Measurements from ENCODE around the gene RPS6KA6. TPM values are rescaled to one million over a fixed set of nuclear protein-coding genes. Genes with fewer than 3 reads are reported as not detected.
A peak's percentile ranks its signal among the peaks of the same experiment; 100 is the strongest.

The RPS6KA6 gene
- total RNA-seq, 1 donor from 2014 or later = 7.1 TPM

- Histone ChIP-seq H3K9ac (ENCODE audit: low read length) (no peak overlapping the region), H3K9me3 (ENCODE audit: insufficient read depth, low read depth, low read length) (no peaks in the 10 kb centered on the region), H3K27ac (ENCODE audit: low read depth, low read length) (no peak overlapping the region), H4K20me1 (ENCODE audit: insufficient read depth, low read length) (no peaks in the 10 kb centered on the region), H2AFZ (ENCODE audit: low read depth, low read length) (no peak overlapping the region), H3K36me3 (ENCODE audit: insufficient read depth, low read length) (no peaks in the 10 kb centered on the region), H3K79me2 (ENCODE audit: insufficient read depth, low read length) (no peaks in the 10 kb centered on the region), H3K27me3 (ENCODE audit: insufficient read depth, low read length) (no peaks in the 10 kb centered on the region), H3K4me3 (ENCODE audit: insufficient read depth, low read depth, low read length) (no peak overlapping the region), H3K4me1 (ENCODE audit: insufficient read depth, low read length) (no peaks in the 10 kb centered on the region), H3K4me2 (ENCODE audit: low read length) (no peak overlapping the region)
- no peaks in the 10 kb centered on the region for H3K9me3 Mint-ChIP-seq (ENCODE audit: unreplicated experiment)
- no peaks in the 10 kb centered on the region for H3K36me3 Mint-ChIP-seq (ENCODE audit: low read depth, unreplicated experiment)
- H3K27ac Mint-ChIP-seq (ENCODE audit: unreplicated experiment) = no peak overlapping the region
- TF ChIP-seq EZH2 (IDR thresholded peaks at IDR 0.05; ENCODE audit: insufficient read depth, low read length) (no peak), CTCF (IDR thresholded peaks at IDR 0.05; ENCODE audit: insufficient read depth, low read depth, low read length) (no peak)
- H3K4me3 Mint-ChIP-seq (ENCODE audit: unreplicated experiment) = no peak overlapping the region
- FAIRE-seq = no peak
- H3K27me3 Mint-ChIP-seq (ENCODE audit: low read depth, unreplicated experiment) = no peaks in the 10 kb centered on the region
- no peak for DNase-seq (ENCODE audit: low read depth)
- no peaks in the 10 kb centered on the region for H3K4me1 Mint-ChIP-seq (ENCODE audit: low read depth, unreplicated experiment)
Measured at GRCh38 chrX:84199688-84200087, 11.7 kb upstream of the RPS6KA6 start.

- no peaks in the 10 kb centered on the region for H3K4me1 ChIP-seq (ENCODE audit: insufficient read depth, low read length)
- no peak overlapping the region for H3K4me3 ChIP-seq (ENCODE audit: insufficient read depth, low read depth, low read length)
- H3K4me2 ChIP-seq (ENCODE audit: low read length) = no peak overlapping the region
- H3K27ac ChIP-seq (ENCODE audit: low read depth, low read length) = no peak overlapping the region
- H3K9me3 Mint-ChIP-seq (ENCODE audit: unreplicated experiment) = no peaks in the 10 kb centered on the region
- DNase-seq (ENCODE audit: low read depth) (no peak), FAIRE-seq (no peak)
- H2AFZ ChIP-seq (ENCODE audit: low read depth, low read length) = no peak overlapping the region
- no peaks in the 10 kb centered on the region for H3K36me3 ChIP-seq (ENCODE audit: insufficient read depth, low read length)
- TF ChIP-seq EZH2 (IDR thresholded peaks at IDR 0.05; ENCODE audit: insufficient read depth, low read length) (no peak), CTCF (IDR thresholded peaks at IDR 0.05; ENCODE audit: insufficient read depth, low read depth, low read length) (no peak)
- no peak overlapping the region for H3K9ac ChIP-seq (ENCODE audit: low read length)
- H3K27me3 Mint-ChIP-seq (ENCODE audit: low read depth, unreplicated experiment) = no peaks in the 10 kb centered on the region
- H3K27ac Mint-ChIP-seq (ENCODE audit: unreplicated experiment) = no peak overlapping the region
- H3K79me2 ChIP-seq (ENCODE audit: insufficient read depth, low read length) = no peaks in the 10 kb centered on the region
- no peaks in the 10 kb centered on the region for H3K27me3 ChIP-seq (ENCODE audit: insufficient read depth, low read length)
- H3K36me3 Mint-ChIP-seq (ENCODE audit: low read depth, unreplicated experiment) = no peaks in the 10 kb centered on the region
- H3K4me3 Mint-ChIP-seq (ENCODE audit: unreplicated experiment) = no peak overlapping the region
- H3K9me3 ChIP-seq (ENCODE audit: insufficient read depth, low read depth, low read length) = no peaks in the 10 kb centered on the region
- no peaks in the 10 kb centered on the region for H4K20me1 ChIP-seq (ENCODE audit: insufficient read depth, low read length)
- H3K4me1 Mint-ChIP-seq (ENCODE audit: low read depth, unreplicated experiment) = no peaks in the 10 kb centered on the region
Measured at GRCh38 chrX:84197550-84197949, 9.6 kb upstream of the RPS6KA6 start.

GRCh38 chrX:84192006-84192405 is 4.0 kb upstream of the RPS6KA6 start:
- DNase-seq (ENCODE audit: low read depth) = no peak

More at GRCh38 chrX:84192006-84192405, 4.0 kb upstream of the RPS6KA6 start:
- Histone ChIP-seq H3K4me1 (ENCODE audit: insufficient read depth, low read length) (no peaks in the 10 kb centered on the region), H3K27me3 (ENCODE audit: insufficient read depth, low read length) (no peaks in the 10 kb centered on the region), H3K79me2 (ENCODE audit: insufficient read depth, low read length) (no peaks in the 10 kb centered on the region), H4K20me1 (ENCODE audit: insufficient read depth, low read length) (no peaks in the 10 kb centered on the region), H2AFZ (ENCODE audit: low read depth, low read length) (no peak overlapping the region), H3K36me3 (ENCODE audit: insufficient read depth, low read length) (no peaks in the 10 kb centered on the region), H3K4me3 (ENCODE audit: insufficient read depth, low read depth, low read length) (no peak overlapping the region), H3K9ac (ENCODE audit: low read length) (no peak overlapping the region), H3K4me2 (ENCODE audit: low read length) (no peak overlapping the region), H3K27ac (ENCODE audit: low read depth, low read length) (no peak overlapping the region), H3K9me3 (ENCODE audit: insufficient read depth, low read depth, low read length) (no peaks in the 10 kb centered on the region)
- no peaks in the 10 kb centered on the region for H3K27me3 Mint-ChIP-seq (ENCODE audit: low read depth, unreplicated experiment)
- no peak overlapping the region for H3K4me3 Mint-ChIP-seq (ENCODE audit: unreplicated experiment)
- no peak overlapping the region for H3K27ac Mint-ChIP-seq (ENCODE audit: unreplicated experiment)
- H3K9me3 Mint-ChIP-seq (ENCODE audit: unreplicated experiment) = no peaks in the 10 kb centered on the region
- H3K36me3 Mint-ChIP-seq (ENCODE audit: low read depth, unreplicated experiment) = no peaks in the 10 kb centered on the region
- peak; percentile 67 for FAIRE-seq
- no peak for TF ChIP-seq CTCF (IDR thresholded peaks at IDR 0.05; ENCODE audit: insufficient read depth, low read depth, low read length)
- TF ChIP-seq EZH2 (IDR thresholded peaks at IDR 0.05; ENCODE audit: insufficient read depth, low read length) = no peak
- H3K4me1 Mint-ChIP-seq (ENCODE audit: low read depth, unreplicated experiment) = no peaks in the 10 kb centered on the region
